IPS DF 6.9 (cell line): ENCODE results near the gene MYO9B.

Experiments used
- DNase-seq: peaks from one replicate; pipeline ENCODE4 v3.0.0-alpha.2; 2013; ENCODE audit warnings: low read depth, low spot score
- H3K27ac ChIP-seq: one replicate; pipeline ENCODE4 v1.5.1; 2013; ENCODE audit warnings: low read length, control low read depth
- H3K27me3 ChIP-seq: 2 replicates; pipeline ENCODE4 v1.6.1; 2013; ENCODE audit warnings: mild to moderate bottlenecking, low read length; ENCODE audit not compliant: control insufficient read depth, insufficient read depth
- H3K36me3 ChIP-seq: 2 replicates; pipeline ENCODE4 v1.6.1; 2013; ENCODE audit warnings: low read length; ENCODE audit not compliant: control insufficient read depth, insufficient read depth
- H3K4me1 ChIP-seq: 2 replicates; pipeline ENCODE4 v1.6.1; 2013; ENCODE audit warnings: low read length; ENCODE audit not compliant: control insufficient read depth, insufficient read depth
- H3K4me3 ChIP-seq: 2 replicates; pipeline ENCODE4 v1.5.1; 2013; ENCODE audit warnings: mild to moderate bottlenecking, low read length
- H3K9me3 ChIP-seq: 2 replicates; pipeline ENCODE4 v1.6.1; 2013; ENCODE audit warnings: low read length, inconsistent platforms; ENCODE audit not compliant: control insufficient read depth, insufficient read depth
- WGBS: extraction: QIAGEN DNeasy Blood & Tissue Kit; methylation state at CpG from one replicate; pipeline ENCODE4 v1.1.7; 2013; ENCODE audit warnings: mixed read lengths, missing lambda C conversion rate; ENCODE audit not compliant: insufficient read length, insufficient coverage; 5-methylcytosine and 5-hydroxymethylcytosine counted together

The MYO9B gene

DNA sequence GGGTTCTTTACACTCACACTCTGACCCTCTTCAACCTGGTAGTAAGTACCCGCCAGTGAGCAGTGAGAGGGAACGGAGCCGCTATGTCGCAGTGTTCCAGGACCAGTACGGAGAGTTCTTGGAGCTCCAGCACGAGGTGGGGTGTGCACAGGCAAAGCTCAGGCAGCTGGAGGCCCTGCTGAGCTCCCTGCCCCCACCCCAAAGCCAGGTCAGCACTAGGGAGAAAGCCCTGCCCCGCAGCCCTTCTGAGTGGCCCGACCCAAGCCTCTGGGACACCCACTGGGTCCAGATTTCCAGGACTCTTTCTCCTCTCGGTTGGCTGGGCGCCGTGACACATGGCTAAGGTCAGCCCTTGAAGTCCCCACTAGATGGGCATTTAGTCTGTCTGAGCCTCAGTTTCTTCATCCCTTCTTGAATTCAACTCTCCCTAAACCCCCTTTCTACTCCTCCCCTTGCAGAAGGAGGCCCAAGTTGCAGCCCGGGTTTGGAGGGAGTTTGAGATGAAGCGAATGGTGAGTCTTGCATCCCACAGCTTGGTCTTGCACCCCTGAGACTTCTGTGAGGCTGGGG lies 152.3 kb downstream of the MYO9B start:
- H3K4me3 ChIP-seq = no peak overlapping the region

GRCh38 chr19:17229890-17230289 lies 154.3 kb downstream of the MYO9B start:
- H3K36me3 ChIP-seq = peaks cover 11% of the 10 kb centered on the region
- DNase-seq = no peak
- H3K4me1 ChIP-seq = peaks cover 6% of the 10 kb centered on the region; the same call in 1 of the 2 replicates
- H3K27ac ChIP-seq = no peak overlapping the region
- no CpG with 5 or more reads among the region's 3 CpGs for WGBS
- no peaks in the 10 kb centered on the region for H3K27me3 ChIP-seq
- no peak overlapping the region for H3K4me3 ChIP-seq
- H3K9me3 ChIP-seq = no peaks in the 10 kb centered on the region

More for the DNA sequence above, 152.3 kb downstream of the MYO9B start:
- Histone ChIP-seq H3K36me3 (peaks cover 11% of the 10 kb centered on the region), H3K27ac (no peak overlapping the region), H3K9me3 (no peaks in the 10 kb centered on the region), H3K27me3 (no peaks in the 10 kb centered on the region), H3K4me1 (0 out of 2 replicates have a peak, but pooled peaks cover 2% of the 10 kb centered on the region)
- no CpG with 5 or more reads among the region's 13 CpGs for WGBS
- DNase-seq = no peak

- no peak overlapping the region for H3K27ac ChIP-seq
- no peaks in the 10 kb centered on the region for H3K9me3 ChIP-seq
- DNase-seq = no peak
- peaks cover 11% of the 10 kb centered on the region for H3K36me3 ChIP-seq
- H3K4me1 ChIP-seq = peaks cover 8% of the 10 kb centered on the region; the same call in 1 of the 2 replicates
- WGBS = no CpG with 5 or more reads among the region's 25 CpGs
- no peak overlapping the region for H3K4me3 ChIP-seq
- no peaks in the 10 kb centered on the region for H3K27me3 ChIP-seq
Observed at GRCh38 chr19:17232258-17232657, 156.7 kb downstream of the MYO9B start.

- Histone ChIP-seq H3K36me3 (peaks cover 11% of the 10 kb centered on the region), H3K4me3 (peak overlapping the region; percentile 84; the same call in 1 of the 2 replicates), H3K27ac (no peak overlapping the region), H3K9me3 (no peaks in the 10 kb centered on the region), H3K27me3 (no peaks in the 10 kb centered on the region), H3K4me1 (peaks cover 6% of the 10 kb centered on the region; the same call in 1 of the 2 replicates)
- no peak for DNase-seq
- WGBS = no CpG with 5 or more reads among the region's 11 CpGs
Observed at GRCh38 chr19:17234911-17235299, 159.3 kb downstream of the MYO9B start.

GRCh38 chr19:17235300-17235970 lies 159.9 kb downstream of the MYO9B start:
- H3K36me3 ChIP-seq = peaks cover 11% of the 10 kb centered on the region
- H3K4me3 ChIP-seq = peak overlapping the region; percentile 84
- no peaks in the 10 kb centered on the region for H3K27me3 ChIP-seq
- DNase-seq = no peak
- no CpG with 5 or more reads among the region's 80 CpGs for WGBS
- no peak overlapping the region for H3K27ac ChIP-seq
- no peaks in the 10 kb centered on the region for H3K9me3 ChIP-seq
- peaks cover 6% of the 10 kb centered on the region; the same call in 1 of the 2 replicates for H3K4me1 ChIP-seq

DNA sequence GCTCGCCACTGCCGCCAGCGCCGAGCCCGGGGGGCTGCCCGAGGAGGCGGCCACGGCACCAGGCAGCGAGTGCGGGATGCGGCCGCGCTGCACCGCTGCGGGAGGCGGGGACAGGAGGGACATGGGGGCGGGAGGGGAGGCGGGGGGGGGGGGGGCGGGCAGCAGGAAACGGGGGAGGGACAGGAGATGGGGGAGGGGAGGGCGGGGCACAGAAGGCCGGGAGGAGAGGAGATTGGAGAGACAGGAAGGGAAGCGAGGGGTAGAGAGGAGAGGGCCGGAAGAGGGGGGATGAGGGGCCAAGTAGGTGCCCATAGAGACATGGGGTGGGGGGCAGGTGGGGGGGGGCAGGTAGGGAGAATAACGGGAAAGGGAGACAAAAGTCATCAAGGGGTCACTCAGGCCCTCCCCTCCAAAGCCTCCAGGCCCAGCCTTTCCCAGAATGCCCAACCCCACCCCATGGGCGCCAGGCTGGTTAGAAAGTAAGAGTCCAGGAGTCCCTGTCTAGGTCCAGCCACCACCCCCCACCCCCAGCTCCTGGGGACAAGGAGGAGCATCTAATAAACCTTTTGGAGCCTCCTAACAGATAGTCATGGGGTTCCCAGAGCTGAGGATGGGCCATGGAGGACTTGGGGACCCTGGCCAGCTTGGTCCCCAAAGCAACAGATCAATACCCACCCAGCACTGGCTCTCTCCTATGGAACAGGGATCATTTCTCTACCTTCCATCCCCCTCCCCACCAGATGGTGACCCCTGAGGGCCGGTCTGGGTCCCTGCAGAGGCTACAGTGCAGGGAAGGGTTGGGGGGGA lies 160.6 kb downstream of the MYO9B start:
- DNase-seq = no peak
- WGBS = no CpG with 5 or more reads among the region's 27 CpGs
- no peak overlapping the region for H3K27ac ChIP-seq
- peaks cover 11% of the 10 kb centered on the region for H3K36me3 ChIP-seq
- H3K4me3 ChIP-seq = peak overlapping the region; percentile 84; the same call in 1 of the 2 replicates
- H3K4me1 ChIP-seq = peaks cover 6% of the 10 kb centered on the region; the same call in 1 of the 2 replicates
- H3K9me3 ChIP-seq = no peaks in the 10 kb centered on the region
- H3K27me3 ChIP-seq = no peaks in the 10 kb centered on the region

GRCh38 chr19:17236811-17237543 lies 161.4 kb downstream of the MYO9B start:
- H3K36me3 ChIP-seq = peaks cover 6% of the 10 kb centered on the region; the same call in 1 of the 2 replicates
- no peaks in the 10 kb centered on the region for H3K9me3 ChIP-seq
- no peaks in the 10 kb centered on the region for H3K27me3 ChIP-seq
- no peak overlapping the region for H3K27ac ChIP-seq
- no peak overlapping the region for H3K4me3 ChIP-seq
- peaks cover 6% of the 10 kb centered on the region; the same call in 1 of the 2 replicates for H3K4me1 ChIP-seq
- WGBS = no CpG with 5 or more reads among the region's 18 CpGs
- DNase-seq = no peak

DNA sequence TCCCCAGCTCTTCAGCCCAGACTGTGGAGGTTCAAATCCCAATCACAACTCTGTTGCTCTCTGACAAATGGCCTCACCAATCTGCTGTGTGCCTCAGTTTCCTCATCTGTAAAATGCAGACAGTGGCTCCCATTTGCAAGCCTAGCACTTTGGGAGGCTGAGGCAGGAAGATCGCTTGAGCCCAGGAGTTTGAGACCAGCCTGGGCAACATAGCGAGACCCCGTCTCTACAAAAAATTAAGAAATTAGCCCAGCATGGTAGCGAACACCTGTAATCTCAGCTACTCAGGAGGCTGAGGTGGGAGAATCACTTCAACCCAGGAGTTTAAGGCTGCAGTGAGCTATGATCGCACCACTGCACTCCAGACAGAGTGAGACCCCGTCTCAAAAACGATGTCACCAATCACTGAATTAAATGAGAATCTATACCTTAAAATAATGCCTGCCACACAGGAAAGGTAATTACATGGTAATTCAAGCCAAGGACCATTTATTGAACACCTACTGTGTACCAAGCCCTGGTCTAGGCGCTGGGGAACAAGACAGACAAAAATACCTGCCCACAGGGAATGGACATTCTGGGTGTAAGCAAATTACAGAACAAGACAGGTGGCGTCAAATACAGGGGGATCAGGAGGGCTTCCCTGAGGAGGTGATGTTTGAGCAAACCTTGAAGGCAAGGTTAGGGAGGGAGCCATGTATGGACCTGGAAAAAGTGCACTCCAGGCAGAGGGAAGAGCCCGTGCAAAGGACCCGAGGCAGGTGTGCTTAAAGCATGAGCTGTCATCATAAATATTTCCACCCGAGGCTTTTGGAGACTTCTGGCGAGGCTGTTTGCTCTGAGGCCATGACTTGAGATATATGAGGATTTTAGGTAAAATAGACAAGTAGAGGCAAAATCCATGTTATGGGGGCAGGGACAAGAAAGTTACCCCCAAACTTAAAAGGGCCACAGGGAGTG lies 162.4 kb downstream of the MYO9B start:
- no peak for DNase-seq
- Histone ChIP-seq H3K27ac (no peak overlapping the region), H3K27me3 (no peaks in the 10 kb centered on the region), H3K9me3 (no peaks in the 10 kb centered on the region), H3K4me1 (peaks cover 8% of the 10 kb centered on the region), H3K4me3 (no peak overlapping the region), H3K36me3 (no peaks in the 10 kb centered on the region; the same call in 1 of the 2 replicates)
- no CpG with 5 or more reads among the region's 13 CpGs for WGBS

GRCh38 chr19:17240062-17240752 lies 164.6 kb downstream of the MYO9B start:
- Histone ChIP-seq H3K27ac (no peak overlapping the region), H3K4me3 (no peak overlapping the region), H3K4me1 (peaks cover 4% of the 10 kb centered on the region; the same call in 1 of the 2 replicates), H3K36me3 (no peaks in the 10 kb centered on the region; the same call in 1 of the 2 replicates), H3K9me3 (no peaks in the 10 kb centered on the region), H3K27me3 (no peaks in the 10 kb centered on the region)
- DNase-seq = no peak
- no CpG with 5 or more reads among the region's 24 CpGs for WGBS
